SK-N-MC (cell line): Measurements from ENCODE around the gene SH3PXD2B.

ENCODE experiments used
- DNase-seq: peaks from one replicate; pipeline ENCODE4 v3.0.0-alpha.2; 2011; ENCODE audit warnings: low read depth, low spot score
- H3K27ac ChIP-seq: fragments of 200-600 bp; sonication (generic); 2 replicates; pipeline ENCODE4 v1.5.1; 2016; ENCODE audit warnings: mixed run types
- H3K36me3 ChIP-seq: fragments of 200-600 bp; sonication (generic); 2 replicates; pipeline ENCODE4 v1.6.1; 2017; ENCODE audit warnings: antibody characterized with exemption, low read length, mixed read lengths; ENCODE audit not compliant: insufficient read depth
- H3K4me3 ChIP-seq: fragments of 200-600 bp; sonication (generic); 2 replicates; pipeline ENCODE4 v1.5.1; 2016
- H3K9ac ChIP-seq: fragments of 200-600 bp; sonication (generic); 2 replicates; pipeline ENCODE4 v1.8.0; 2017; ENCODE audit warnings: mixed run types, mixed read lengths; ENCODE audit not compliant: insufficient read length
- H3K9me3 ChIP-seq: fragments of 200-600 bp; sonication (generic); 2 replicates; pipeline ENCODE4 v1.6.1; 2017; ENCODE audit warnings: low read depth, mild to moderate bottlenecking, antibody characterized with exemption, low read length, moderate library complexity, mixed read lengths
- EZH2 ChIP-seq: fragments of 200-600 bp; sonication (generic); IDR thresholded peaks from one replicate; pipeline ENCODE4 v1.6.1; 2017; ENCODE audit warnings: antibody characterized with exemption
- FOXP2 ChIP-seq: optimal IDR thresholded peaks from 2 replicates; pipeline ENCODE3; 2011; ENCODE audit warnings: mild to moderate bottlenecking, moderate library complexity; ENCODE audit not compliant: insufficient read depth; ENCODE audit errors: extremely low read length, control extremely low read depth
- POLR2AphosphoS5 ChIP-seq: IDR thresholded peaks from 2 replicates; pipeline ENCODE4 v1.6.1; 2012; ENCODE audit warnings: mild to moderate bottlenecking, low read depth, low read length, borderline replicate concordance

The SH3PXD2B gene

DNA sequence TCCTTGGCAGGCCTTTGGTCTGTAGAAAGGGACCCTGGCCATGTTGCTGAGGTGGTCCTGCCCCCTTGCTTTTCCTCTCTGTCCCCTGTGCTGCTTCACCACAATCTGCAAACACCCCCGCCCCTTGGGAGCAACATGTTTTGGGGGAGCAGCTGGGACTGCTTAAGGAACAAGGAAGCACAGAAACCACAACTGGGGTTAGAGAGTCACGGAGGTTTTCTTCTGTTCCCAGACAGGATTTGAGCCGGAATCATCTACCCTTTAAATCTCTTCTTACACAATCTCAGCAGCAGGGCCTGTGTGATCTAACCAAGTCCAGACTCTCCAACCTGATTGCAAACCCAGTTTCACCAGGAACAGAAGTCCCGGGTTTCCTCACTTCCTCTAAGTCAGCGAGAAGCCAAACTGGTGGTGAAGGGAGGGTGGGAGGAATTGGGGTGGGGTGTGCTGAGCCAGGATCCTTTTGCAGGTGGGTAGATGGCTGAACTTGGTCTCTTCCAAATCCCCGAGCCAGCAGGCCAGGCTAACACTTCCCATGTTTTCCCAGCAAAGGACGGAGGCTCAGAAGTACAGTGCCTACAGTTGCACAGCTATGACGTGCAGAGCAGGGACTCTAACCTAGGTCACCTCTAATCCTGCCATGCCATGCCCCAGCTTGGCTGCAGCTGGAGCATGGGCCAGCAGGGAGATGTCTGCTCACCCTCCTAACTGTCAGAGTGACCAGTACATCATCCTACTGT, 25.0 kb downstream of the SH3PXD2B start:
- TF ChIP-seq EZH2 (no peak), FOXP2 (no peak), POLR2AphosphoS5 (no peak)
- DNase-seq = no peak
- no peak overlapping the region for H3K4me3 ChIP-seq
- H3K36me3 ChIP-seq = no peaks in the 10 kb centered on the region
- H3K27ac ChIP-seq = no peak overlapping the region
- no peak overlapping the region for H3K9ac ChIP-seq
- no peaks in the 10 kb centered on the region for H3K9me3 ChIP-seq

- no peak overlapping the region for H3K9ac ChIP-seq
- TF ChIP-seq FOXP2 = no peak
- no peak for TF ChIP-seq POLR2AphosphoS5
- TF ChIP-seq EZH2 = no peak
- no peaks in the 10 kb centered on the region for H3K36me3 ChIP-seq
- H3K9me3 ChIP-seq = no peaks in the 10 kb centered on the region
- no peak overlapping the region for H3K4me3 ChIP-seq
- no peak overlapping the region for H3K27ac ChIP-seq
- no peak for DNase-seq
These were observed 25.8 kb downstream of the SH3PXD2B start for GRCh38 chr5:172428224-172429166.

- H3K36me3 ChIP-seq = no peaks in the 10 kb centered on the region
- no peak for TF ChIP-seq POLR2AphosphoS5
- no peak for TF ChIP-seq FOXP2
- TF ChIP-seq EZH2 = no peak
These were observed 27.1 kb downstream of the SH3PXD2B start for GRCh38 chr5:172427202-172427601.

DNA sequence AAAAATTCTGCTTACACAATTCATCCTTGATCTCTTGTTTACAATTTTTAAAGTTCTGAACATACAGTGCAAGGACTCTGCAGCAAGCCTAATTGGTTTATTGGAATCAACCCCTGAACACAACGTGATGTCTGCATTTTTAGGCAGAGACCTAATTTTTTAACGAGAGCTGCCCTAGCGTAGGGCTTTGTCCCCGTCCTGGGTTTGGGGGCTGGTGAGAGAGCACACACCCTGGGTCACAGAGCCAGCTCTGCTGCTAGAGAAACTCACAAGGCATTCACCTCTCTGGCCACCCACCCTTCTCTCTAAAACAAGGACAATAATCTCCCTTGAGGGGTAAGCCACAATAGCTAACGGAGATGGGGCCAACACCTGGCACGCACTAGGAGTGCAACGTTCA, 28.2 kb downstream of the SH3PXD2B start:
- Histone ChIP-seq H3K4me3 (no peak overlapping the region), H3K9ac (no peak overlapping the region), H3K27ac (no peak overlapping the region), H3K36me3 (no peaks in the 10 kb centered on the region), H3K9me3 (no peaks in the 10 kb centered on the region)
- TF ChIP-seq POLR2AphosphoS5 (no peak), EZH2 (no peak), FOXP2 (no peak)
- DNase-seq = no peak

More at GRCh38 chr5:172427202-172427601, 27.1 kb downstream of the SH3PXD2B start:
- no peak overlapping the region for H3K4me3 ChIP-seq
- no peaks in the 10 kb centered on the region for H3K9me3 ChIP-seq
- no peak overlapping the region for H3K9ac ChIP-seq
- DNase-seq = no peak
- no peak overlapping the region for H3K27ac ChIP-seq

GRCh38 chr5:172425402-172425801, 28.9 kb downstream of the SH3PXD2B start:
- Histone ChIP-seq H3K9me3 (no peaks in the 10 kb centered on the region), H3K9ac (no peak overlapping the region), H3K36me3 (no peaks in the 10 kb centered on the region), H3K4me3 (no peak overlapping the region), H3K27ac (no peak overlapping the region)
- TF ChIP-seq POLR2AphosphoS5 (no peak), FOXP2 (no peak), EZH2 (no peak)
- no peak for DNase-seq

GRCh38 chr5:172424808-172425207, 29.5 kb downstream of the SH3PXD2B start:
- Histone ChIP-seq H3K4me3 (no peak overlapping the region), H3K27ac (no peak overlapping the region), H3K9ac (no peak overlapping the region), H3K9me3 (no peaks in the 10 kb centered on the region), H3K36me3 (no peaks in the 10 kb centered on the region)
- no peak for TF ChIP-seq POLR2AphosphoS5
- TF ChIP-seq EZH2 = no peak
- no peak for TF ChIP-seq FOXP2
- DNase-seq = no peak

DNA sequence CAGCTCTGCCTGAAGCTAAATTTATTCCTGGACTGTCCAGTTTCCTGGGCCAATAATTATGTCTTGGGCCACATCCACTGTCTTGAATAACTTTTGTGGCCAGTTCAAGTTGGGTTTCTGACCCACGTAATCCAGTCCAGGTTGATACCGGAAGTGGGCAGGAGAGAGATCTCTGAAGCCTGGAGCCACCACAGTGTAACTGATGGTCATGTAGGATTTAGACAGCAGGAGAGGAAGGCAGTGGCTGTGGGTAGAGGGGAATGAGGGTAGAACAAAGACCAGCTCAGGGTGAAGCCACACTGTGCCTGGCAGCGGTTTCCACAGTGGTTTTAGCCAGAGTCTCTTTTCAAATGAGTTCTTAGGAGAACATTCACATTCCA, 30.2 kb downstream of the SH3PXD2B start:
- Histone ChIP-seq H3K4me3 (no peak overlapping the region), H3K9me3 (no peaks in the 10 kb centered on the region), H3K9ac (no peak overlapping the region), H3K36me3 (no peaks in the 10 kb centered on the region), H3K27ac (no peak overlapping the region)
- TF ChIP-seq POLR2AphosphoS5 = no peak
- no peak for TF ChIP-seq EZH2
- no peak for TF ChIP-seq FOXP2
- DNase-seq = no peak

DNA sequence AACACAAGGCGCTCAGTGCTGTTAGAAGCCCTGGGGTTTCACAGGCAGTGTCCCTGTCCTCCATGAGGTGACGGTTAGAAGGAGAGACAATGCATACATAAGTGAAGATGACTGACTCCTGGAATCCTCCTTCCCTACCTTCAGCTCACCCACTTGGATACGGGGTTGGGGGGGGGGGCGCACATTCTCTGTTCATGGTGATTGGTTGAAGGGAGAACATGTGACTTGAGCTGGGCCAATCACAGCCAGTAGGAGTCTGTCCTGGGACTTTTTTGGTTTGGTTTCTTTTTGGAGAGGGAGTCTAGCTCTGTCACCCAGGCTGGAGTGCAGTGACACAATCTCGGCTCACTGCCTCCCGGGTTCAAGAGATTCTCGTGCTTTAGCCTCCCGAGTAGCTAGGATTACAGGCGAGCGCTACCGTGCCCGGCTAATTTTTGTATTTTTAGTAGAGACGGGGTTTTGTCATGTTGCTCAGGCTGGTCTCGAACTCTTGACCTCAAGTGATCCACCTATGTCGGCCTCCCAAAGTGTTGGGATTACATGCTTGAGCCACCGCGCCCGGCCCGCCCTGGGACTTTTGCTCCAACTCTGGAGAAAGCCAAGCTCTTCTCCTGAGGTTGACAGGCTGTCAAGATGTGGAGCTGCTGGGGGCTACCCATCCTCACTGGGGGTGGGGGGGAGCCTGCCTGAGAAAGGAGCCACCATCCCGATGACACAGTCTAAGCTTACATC, 30.8 kb downstream of the SH3PXD2B start:
- no peaks in the 10 kb centered on the region for H3K9me3 ChIP-seq
- no peak overlapping the region for H3K27ac ChIP-seq
- H3K4me3 ChIP-seq = no peak overlapping the region
- TF ChIP-seq POLR2AphosphoS5 = no peak
- TF ChIP-seq FOXP2 = no peak
- no peak for TF ChIP-seq EZH2
- H3K9ac ChIP-seq = no peak overlapping the region
- H3K36me3 ChIP-seq = no peaks in the 10 kb centered on the region
- no peak for DNase-seq
